GM13977 (cell line): Measurements from ENCODE around the gene TIA1.

Experiments used
- DNase-seq: peaks from one replicate; pipeline ENCODE4 v3.0.0; 2012; ENCODE audit warnings: low spot score
- CTCF ChIP-seq: IDR thresholded peaks from 2 replicates; pipeline ENCODE4 v1.5.1; 2012; ENCODE audit warnings: mild to moderate bottlenecking, control low read depth; ENCODE audit not compliant: insufficient read depth; ENCODE audit errors: extremely low read depth, missing control alignments
- in situ Hi-C: fragments of 300-500 bp; cut with MboI; formaldehyde crosslinking; loops from one replicate; pipeline ENCODE4 v1.12.0; 2022; ENCODE audit warnings: low sequenced_read_pairs, low pct_unique_long_range_greater_than_20kb, mixed read lengths, inconsistent platforms; ENCODE audit not compliant: unreplicated experiment

Gene TIA1

GRCh38 chr2:70261501-70261900 lies 13.1 kb upstream of the TIA1 start:
- DNase-seq: no peak
- in situ Hi-C loops: no loop called here
- TF ChIP-seq CTCF: no peak

- no peak for DNase-seq
- no peak for TF ChIP-seq CTCF
- in situ Hi-C loops: no loop called here
Observed at GRCh38 chr2:70258532-70258875, 10.1 kb upstream of the TIA1 start.

GRCh38 chr2:70255637-70256314 lies 7.3 kb upstream of the TIA1 start:
- in situ Hi-C loops: no loop called here
- no peak for TF ChIP-seq CTCF
- DNase-seq: no peak

GRCh38 chr2:70250434-70250833 lies 2.0 kb upstream of the TIA1 start:
- in situ Hi-C loops: no loop called here
- TF ChIP-seq CTCF: no peak
- DNase-seq: no peak

- TF ChIP-seq CTCF: no peak
- no peak for DNase-seq
- in situ Hi-C loops: no loop called here
Observed at GRCh38 chr2:70247364-70248180, 856 bp downstream of the TIA1 start.

GRCh38 chr2:70243806-70244584 lies 4.4 kb downstream of the TIA1 start:
- in situ Hi-C loops: no loop called here
- TF ChIP-seq CTCF: no peak
- no peak for DNase-seq
